Measurements from ENCODE around the gene LIMK1.

The LIMK1 gene

DNA sequence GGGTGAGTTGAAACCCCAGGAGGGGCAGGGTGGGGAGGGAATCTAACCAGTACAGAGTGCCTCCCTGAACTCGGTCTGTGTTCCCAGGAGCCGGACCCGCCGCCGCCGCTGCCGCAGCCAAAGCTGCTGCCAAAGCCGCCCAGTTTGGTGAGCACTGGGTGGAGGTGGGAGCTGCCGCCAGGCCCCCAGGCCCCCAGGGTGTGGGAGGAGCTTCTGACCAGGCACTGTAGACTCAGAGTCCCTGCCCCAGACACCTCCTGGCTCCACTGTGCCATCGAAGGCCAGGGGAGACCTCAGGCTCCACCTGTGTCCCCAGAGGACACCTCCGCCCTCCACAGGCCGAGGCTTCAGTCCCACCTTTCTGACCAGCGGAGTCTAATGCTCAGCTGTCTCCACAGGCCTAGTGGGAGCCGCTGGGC is 20.4 kb upstream of the LIMK1 start:
- Mint-ChIP-seq H3K4me3 (no peak overlapping the region), H3K4me1 (ENCODE audit: low read depth) (peaks cover 4% of the 10 kb centered on the region), H3K36me3 (ENCODE audit: low read depth) (no peaks in the 10 kb centered on the region), H3K9me3 (no peaks in the 10 kb centered on the region), H3K27ac (no peak overlapping the region), H3K27me3 (ENCODE audit: low read depth) (peaks cover 5% of the 10 kb centered on the region)

DNA sequence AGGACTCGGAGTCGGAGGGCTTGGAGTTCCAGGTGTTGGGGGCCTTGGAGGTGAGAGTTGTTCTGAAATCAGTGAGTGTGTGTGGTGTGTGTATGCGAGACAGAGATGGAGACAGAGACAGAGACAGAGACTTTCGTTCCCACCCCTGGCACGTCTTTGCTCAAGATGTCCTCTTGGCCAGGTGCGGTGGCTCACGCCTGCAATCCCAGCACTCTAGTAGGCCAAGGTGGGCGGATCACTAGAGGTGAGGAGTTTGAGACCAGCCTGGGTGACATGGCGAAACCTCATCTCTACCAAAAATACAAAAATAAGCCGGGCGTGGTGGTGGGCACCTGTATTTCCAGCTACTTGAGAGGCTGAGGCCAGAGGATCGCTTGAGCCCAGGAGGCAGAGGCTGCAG is 20.0 kb upstream of the LIMK1 start:
- H3K27ac Mint-ChIP-seq, result no peak overlapping the region
- no peaks in the 10 kb centered on the region for H3K9me3 Mint-ChIP-seq
- H3K4me3 Mint-ChIP-seq, result no peak overlapping the region
- peaks cover under 1% of the 10 kb centered on the region for H3K27me3 Mint-ChIP-seq (ENCODE audit: low read depth)
- H3K4me1 Mint-ChIP-seq (ENCODE audit: low read depth), result peaks cover 4% of the 10 kb centered on the region
- no peaks in the 10 kb centered on the region for H3K36me3 Mint-ChIP-seq (ENCODE audit: low read depth)

GRCh38 chr7:74064696-74065095 is 18.9 kb upstream of the LIMK1 start:
- H3K27me3 Mint-ChIP-seq (ENCODE audit: low read depth), result no peaks in the 10 kb centered on the region
- no peak overlapping the region for H3K27ac Mint-ChIP-seq
- H3K4me1 Mint-ChIP-seq (ENCODE audit: low read depth), result peaks cover 4% of the 10 kb centered on the region
- H3K9me3 Mint-ChIP-seq, result no peaks in the 10 kb centered on the region
- H3K36me3 Mint-ChIP-seq (ENCODE audit: low read depth), result no peaks in the 10 kb centered on the region
- H3K4me3 Mint-ChIP-seq, result no peak overlapping the region

GRCh38 chr7:74066626-74067025 is 17.0 kb upstream of the LIMK1 start:
- Mint-ChIP-seq H3K9me3 (no peaks in the 10 kb centered on the region), H3K4me3 (no peak overlapping the region), H3K4me1 (ENCODE audit: low read depth) (peaks cover 4% of the 10 kb centered on the region), H3K27me3 (ENCODE audit: low read depth) (no peaks in the 10 kb centered on the region), H3K27ac (no peak overlapping the region), H3K36me3 (ENCODE audit: low read depth) (no peaks in the 10 kb centered on the region)

DNA sequence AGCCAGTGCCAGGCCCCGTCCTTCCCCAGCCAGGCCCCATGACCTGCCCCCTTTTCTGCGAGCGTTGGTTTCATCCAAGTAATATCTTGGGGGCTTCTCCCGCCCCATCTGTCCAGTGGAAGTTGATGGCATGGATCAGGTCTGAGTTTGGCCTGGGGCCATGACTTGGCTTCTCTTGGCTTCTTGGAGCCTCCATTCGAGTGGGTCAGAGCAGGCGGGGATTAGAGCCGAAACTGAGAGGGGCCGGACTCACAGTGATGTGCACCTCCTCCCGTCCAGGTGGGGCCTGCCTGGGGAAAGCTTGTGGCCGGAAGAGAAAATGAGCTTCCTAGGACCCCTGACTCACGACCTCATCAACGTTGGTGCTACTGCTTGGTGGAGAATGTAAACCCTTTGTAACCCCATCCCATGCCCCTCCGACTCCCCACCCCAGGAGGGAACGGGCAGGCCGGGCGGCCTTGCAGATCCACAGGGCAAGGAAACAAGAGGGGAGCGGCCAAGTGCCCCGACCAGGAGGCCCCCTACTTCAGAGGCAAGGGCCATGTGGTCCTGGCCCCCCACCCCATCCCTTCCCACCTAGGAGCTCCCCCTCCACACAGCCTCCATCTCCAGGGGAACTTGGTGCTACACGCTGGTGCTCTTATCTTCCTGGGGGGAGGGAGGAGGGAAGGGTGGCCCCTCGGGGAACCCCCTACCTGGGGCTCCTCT is 15.1 kb upstream of the LIMK1 start:
- no peaks in the 10 kb centered on the region for H3K27me3 Mint-ChIP-seq (ENCODE audit: low read depth)
- H3K9me3 Mint-ChIP-seq, result no peaks in the 10 kb centered on the region
- no peak overlapping the region for H3K4me3 Mint-ChIP-seq
- no peaks in the 10 kb centered on the region for H3K4me1 Mint-ChIP-seq (ENCODE audit: low read depth)
- H3K27ac Mint-ChIP-seq, result no peak overlapping the region
- H3K36me3 Mint-ChIP-seq (ENCODE audit: low read depth), result no peaks in the 10 kb centered on the region

DNA sequence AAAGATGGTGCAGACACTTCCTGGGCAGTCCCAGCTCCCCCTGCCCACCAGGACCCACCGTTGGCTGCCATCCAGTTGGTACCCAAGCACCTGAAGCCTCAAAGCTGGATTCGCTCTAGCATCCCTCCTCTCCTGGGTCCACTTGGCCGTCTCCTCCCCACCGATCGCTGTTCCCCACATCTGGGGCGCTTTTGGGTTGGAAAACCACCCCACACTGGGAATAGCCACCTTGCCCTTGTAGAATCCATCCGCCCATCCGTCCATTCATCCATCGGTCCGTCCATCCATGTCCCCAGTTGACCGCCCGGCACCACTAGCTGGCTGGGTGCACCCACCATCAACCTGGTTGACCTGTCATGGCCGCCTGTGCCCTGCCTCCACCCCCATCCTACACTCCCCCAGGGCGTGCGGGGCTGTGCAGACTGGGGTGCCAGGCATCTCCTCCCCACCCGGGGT is 14.5 kb upstream of the LIMK1 start:
- H3K4me1 Mint-ChIP-seq (ENCODE audit: low read depth), result no peaks in the 10 kb centered on the region
- H3K27ac Mint-ChIP-seq, result no peak overlapping the region
- H3K9me3 Mint-ChIP-seq, result no peaks in the 10 kb centered on the region
- H3K4me3 Mint-ChIP-seq, result no peak overlapping the region
- H3K36me3 Mint-ChIP-seq (ENCODE audit: low read depth), result no peaks in the 10 kb centered on the region
- no peaks in the 10 kb centered on the region for H3K27me3 Mint-ChIP-seq (ENCODE audit: low read depth)

- Mint-ChIP-seq H3K36me3 (ENCODE audit: low read depth) (no peaks in the 10 kb centered on the region), H3K27me3 (ENCODE audit: low read depth) (no peaks in the 10 kb centered on the region), H3K4me3 (no peak overlapping the region), H3K9me3 (no peaks in the 10 kb centered on the region), H3K27ac (no peak overlapping the region), H3K4me1 (ENCODE audit: low read depth) (no peaks in the 10 kb centered on the region)
Measured at GRCh38 chr7:74069790-74070618, 13.6 kb upstream of the LIMK1 start.

GRCh38 chr7:74070619-74070921 is 13.0 kb upstream of the LIMK1 start:
- no peaks in the 10 kb centered on the region for H3K27me3 Mint-ChIP-seq (ENCODE audit: low read depth)
- H3K9me3 Mint-ChIP-seq, result no peaks in the 10 kb centered on the region
- no peaks in the 10 kb centered on the region for H3K36me3 Mint-ChIP-seq (ENCODE audit: low read depth)
- H3K27ac Mint-ChIP-seq, result no peak overlapping the region
- H3K4me1 Mint-ChIP-seq (ENCODE audit: low read depth), result no peaks in the 10 kb centered on the region
- H3K4me3 Mint-ChIP-seq, result no peak overlapping the region

- H3K27me3 Mint-ChIP-seq (ENCODE audit: low read depth), result no peaks in the 10 kb centered on the region
- H3K36me3 Mint-ChIP-seq (ENCODE audit: low read depth), result no peaks in the 10 kb centered on the region
- no peak overlapping the region for H3K4me3 Mint-ChIP-seq
- no peak overlapping the region for H3K27ac Mint-ChIP-seq
- H3K4me1 Mint-ChIP-seq (ENCODE audit: low read depth), result no peaks in the 10 kb centered on the region
- no peaks in the 10 kb centered on the region for H3K9me3 Mint-ChIP-seq
Measured at GRCh38 chr7:74071121-74071520, 12.5 kb upstream of the LIMK1 start.

DNA sequence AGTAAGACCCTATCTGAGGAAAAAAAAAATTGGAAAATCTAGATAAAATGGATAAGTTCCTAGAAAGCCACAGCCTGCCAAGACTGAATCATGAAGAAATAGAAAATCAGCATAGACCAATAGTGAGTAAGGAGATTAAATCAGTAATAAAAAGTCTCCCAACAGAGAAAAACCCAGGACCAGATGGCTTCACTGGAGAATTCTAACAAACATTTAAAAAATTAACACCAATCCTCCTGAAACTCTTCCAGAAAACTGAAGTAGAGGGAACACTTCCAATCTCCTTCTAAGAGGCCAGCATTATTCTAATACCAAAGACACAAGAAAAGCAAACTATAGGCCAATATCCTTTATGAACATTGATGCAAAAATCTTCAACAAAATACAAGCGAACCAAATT is 8.8 kb upstream of the LIMK1 start:
- H3K4me3 Mint-ChIP-seq, result no peak overlapping the region
- no peaks in the 10 kb centered on the region for H3K9me3 Mint-ChIP-seq
- H3K36me3 Mint-ChIP-seq (ENCODE audit: low read depth), result no peaks in the 10 kb centered on the region
- no peaks in the 10 kb centered on the region for H3K4me1 Mint-ChIP-seq (ENCODE audit: low read depth)
- no peaks in the 10 kb centered on the region for H3K27me3 Mint-ChIP-seq (ENCODE audit: low read depth)
- no peak overlapping the region for H3K27ac Mint-ChIP-seq

- H3K9me3 Mint-ChIP-seq, result no peaks in the 10 kb centered on the region
- H3K36me3 Mint-ChIP-seq (ENCODE audit: low read depth), result no peaks in the 10 kb centered on the region
- no peaks in the 10 kb centered on the region for H3K27me3 Mint-ChIP-seq (ENCODE audit: low read depth)
- no peaks in the 10 kb centered on the region for H3K4me1 Mint-ChIP-seq (ENCODE audit: low read depth)
- no peak overlapping the region for H3K4me3 Mint-ChIP-seq
- H3K27ac Mint-ChIP-seq, result no peak overlapping the region
Measured at GRCh38 chr7:74078461-74078860, 5.1 kb upstream of the LIMK1 start.

- Mint-ChIP-seq H3K27me3 (ENCODE audit: low read depth) (no peaks in the 10 kb centered on the region), H3K27ac (no peak overlapping the region), H3K4me1 (ENCODE audit: low read depth) (peaks cover 5% of the 10 kb centered on the region), H3K4me3 (peak overlapping the region; percentile 46), H3K36me3 (ENCODE audit: low read depth) (peaks cover 7% of the 10 kb centered on the region), H3K9me3 (no peaks in the 10 kb centered on the region)
Measured at GRCh38 chr7:74082770-74083116, 861 bp upstream of the LIMK1 start.

DNA sequence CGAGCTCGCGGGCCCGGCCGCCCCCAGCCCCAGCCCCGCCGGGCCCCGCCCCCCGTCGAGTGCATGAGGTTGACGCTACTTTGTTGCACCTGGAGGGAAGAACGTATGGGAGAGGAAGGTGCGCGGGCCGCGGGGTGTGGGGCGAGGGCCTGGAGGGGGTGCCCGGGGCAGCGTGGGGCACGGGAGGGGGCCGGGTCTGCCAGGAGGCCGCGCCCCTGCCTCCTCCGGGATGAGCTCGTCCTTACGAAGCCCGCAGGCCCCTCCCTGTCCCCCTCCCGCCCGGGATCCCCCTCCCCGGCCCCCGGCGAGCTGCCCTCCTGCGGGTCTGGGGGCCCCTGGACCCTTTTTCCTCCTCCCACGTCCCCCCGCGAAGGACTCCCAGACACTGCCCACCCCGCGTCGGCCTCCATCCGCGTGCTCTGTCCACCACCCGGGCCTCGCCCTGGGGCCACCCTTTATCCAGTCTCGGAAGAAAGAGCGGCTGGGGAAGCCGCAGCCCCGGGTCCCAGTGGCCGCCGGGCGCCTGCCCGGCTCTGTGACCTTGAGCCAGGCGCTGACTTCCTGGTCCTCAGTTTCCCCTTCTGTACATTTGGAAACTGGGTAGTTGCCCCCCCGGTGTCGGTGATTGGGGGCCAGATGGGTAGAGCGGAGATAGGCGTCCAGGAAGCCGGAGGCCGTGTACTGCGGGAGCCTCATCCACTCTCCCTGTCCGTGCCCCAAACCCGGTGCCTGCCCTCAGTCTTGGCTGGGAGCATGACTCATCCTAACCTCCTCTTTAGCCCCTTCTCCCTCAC is 521 bp downstream of the LIMK1 start:
- Mint-ChIP-seq H3K4me3 (peak overlapping the region; percentile 83), H3K27me3 (ENCODE audit: low read depth) (no peaks in the 10 kb centered on the region), H3K36me3 (ENCODE audit: low read depth) (peaks cover 7% of the 10 kb centered on the region), H3K9me3 (no peaks in the 10 kb centered on the region), H3K4me1 (ENCODE audit: low read depth) (peaks cover 5% of the 10 kb centered on the region), H3K27ac (peak overlapping the region; percentile 65)

DNA sequence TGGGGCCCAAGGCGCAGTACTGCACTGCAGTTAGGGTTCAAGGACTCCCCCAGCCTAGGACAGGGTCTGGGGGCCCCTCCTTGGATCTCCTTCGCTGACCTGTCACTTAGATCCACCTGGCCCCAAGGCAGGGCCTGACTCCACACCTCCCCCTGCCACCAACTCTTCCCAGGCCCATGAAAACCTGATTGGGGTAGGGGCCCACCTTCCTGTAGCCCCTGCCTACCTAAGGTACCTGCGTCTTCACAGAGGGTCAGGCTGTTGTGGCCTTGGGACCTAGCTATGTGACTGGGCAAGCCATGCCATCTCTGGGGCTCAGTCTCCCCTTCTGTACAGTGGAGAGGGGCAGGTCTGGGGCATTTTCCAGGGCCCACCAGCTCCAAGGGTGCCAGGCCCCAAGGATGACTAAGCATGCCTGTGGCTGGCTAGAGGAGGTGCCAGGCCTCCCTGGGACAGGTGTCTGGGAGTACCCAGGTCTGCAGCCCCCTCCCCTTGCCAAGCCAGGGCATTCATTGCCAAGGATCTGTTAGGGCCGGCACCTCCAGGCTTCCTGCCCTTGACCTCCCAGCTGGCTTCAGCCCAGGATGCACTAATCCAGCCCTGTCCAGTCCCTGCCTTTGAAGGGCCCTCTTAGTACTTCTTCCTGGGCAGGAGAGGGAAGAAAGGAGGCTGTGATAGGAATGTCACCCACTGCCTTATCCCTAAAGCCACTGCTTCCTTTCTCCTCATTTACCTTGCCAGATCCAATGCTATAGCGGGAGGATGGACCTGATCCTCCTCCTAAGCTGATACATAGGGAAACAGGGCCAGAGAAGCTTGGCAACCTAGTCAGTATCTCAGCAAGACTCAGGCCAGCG is 1.3 kb downstream of the LIMK1 start:
- Mint-ChIP-seq H3K4me1 (ENCODE audit: low read depth) (peaks cover 5% of the 10 kb centered on the region), H3K4me3 (peak overlapping the region; percentile 83), H3K36me3 (ENCODE audit: low read depth) (peaks cover 7% of the 10 kb centered on the region), H3K27ac (peak overlapping the region; percentile 65), H3K9me3 (no peaks in the 10 kb centered on the region), H3K27me3 (ENCODE audit: low read depth) (no peaks in the 10 kb centered on the region)

Measured in T-helper 1 cell treated with Interleukin-12 subunit alpha and Interleukin-12 subunit beta and Interleukin-4 antibody, amounts not matched to agents 30 μg/mL and 1 μg/mL, for 36 hours (primary cell).